Natural killer cell (primary cell): ENCODE results near the gene ALS2. TPM values are rescaled to one million over a fixed set of nuclear protein-coding genes. Genes with fewer than 3 reads are reported as not detected.

Experiments used
- ATAC-seq, 3 donors: fragments of 150-1000 bp in 2 of 3; fragments of 200-7000 bp in 1 of 3; cut with Tn5 transposase; 1 replicate in 1 of 3; 2 replicates in 2 of 3; pipeline ENCODE4 v1.10.0; 2021; ENCODE audit warnings: mild to moderate bottlenecking in 2 of 3, moderate library complexity in 2 of 3
- DNase-seq, 2 donors: peaks; one replicate each; pipeline versions ENCODE4 v3.0.0 to v3.0.0-alpha.2; 2013 to 2021; ENCODE audit warnings: mixed read lengths in 1 of 2
- H3K27ac ChIP-seq: one replicate; pipeline ENCODE4 v1.5.1; 2013; ENCODE audit warnings: mild to moderate bottlenecking, low read length
- H3K27me3 ChIP-seq: one replicate; pipeline ENCODE4 v1.6.1; 2013; ENCODE audit warnings: low read length; ENCODE audit not compliant: control insufficient read depth, insufficient read depth
- H3K36me3 ChIP-seq: one replicate; pipeline ENCODE4 v1.6.1; 2013; ENCODE audit warnings: low read length; ENCODE audit not compliant: control insufficient read depth, insufficient read depth
- H3K4me1 ChIP-seq: one replicate; pipeline ENCODE4 v1.6.1; 2013; ENCODE audit warnings: low read length; ENCODE audit not compliant: control insufficient read depth, insufficient read depth
- H3K4me3 ChIP-seq: one replicate; pipeline ENCODE4 v1.5.1; 2013; ENCODE audit warnings: low read length
- H3K9me3 ChIP-seq: one replicate; pipeline ENCODE4 v1.6.1; 2013; ENCODE audit warnings: low read length; ENCODE audit not compliant: control insufficient read depth, insufficient read depth
- H3K27ac Mint-ChIP-seq, 2 donors: one replicate each; pipeline ENCODE4 v1.8.0; 2022; ENCODE audit warnings: mild to moderate bottlenecking in 2 of 2, mixed read lengths in 2 of 2, moderate library complexity in 1 of 2
- H3K27me3 Mint-ChIP-seq, 2 donors: one replicate each; pipeline ENCODE4 v1.8.0; 2022; ENCODE audit warnings: low read depth in 2 of 2, mixed read lengths in 2 of 2
- H3K36me3 Mint-ChIP-seq: one replicate; pipeline ENCODE4 v1.8.0; 2022; ENCODE audit warnings: mixed read lengths
- H3K4me1 Mint-ChIP-seq, 2 donors: one replicate each; pipeline ENCODE4 v1.8.0; 2022; ENCODE audit warnings: mixed read lengths in 2 of 2
- H3K4me3 Mint-ChIP-seq: one replicate; pipeline ENCODE4 v1.8.0; 2022; ENCODE audit warnings: mild to moderate bottlenecking, moderate library complexity, mixed read lengths
- H3K9me3 Mint-ChIP-seq, 2 donors: one replicate each; pipeline ENCODE4 v1.8.0; 2022; ENCODE audit warnings: mixed read lengths in 2 of 2
- WGBS: methylation state at CpG from one replicate; pipeline ENCODE4 v1.1.7; 2013; ENCODE audit warnings: missing lambda C conversion rate; ENCODE audit not compliant: insufficient coverage; 5-methylcytosine and 5-hydroxymethylcytosine counted together
- intact Hi-C: fragments of 100-400 bp; cut with micrococcal nuclease; formaldehyde crosslinking; loops from one replicate; pipeline ENCODE4 v1.14.2; 2022
- total RNA-seq, 4 donors: library from RNA; stranded (reverse); fragments of 120-200 nt in 1 of 4; gene quantifications; one replicate each; pipeline versions ENCODE4 v1.2.3 to v1.2.4, GENCODE V29; 2013 to 2022
- TF ChIP-seq, protein P1 (sequence below): fragments of 200-600 bp; IDR thresholded peaks from one replicate; pipeline ENCODE4 v1.8.0; 2022; ENCODE audit warnings: antibody characterized with exemption

Gene ALS2
- total RNA-seq, 3 donors from 2014 or later (not counting 1 experiment from before 2014, with no cell fraction given): 15.0 to 28.6 (median 19.1) TPM

GRCh38 chr2:201795607-201796477 lies 15.1 kb upstream of the ALS2 start:
- H3K36me3 ChIP-seq: no peaks in the 10 kb centered on the region
- ATAC-seq (no peak), DNase-seq (no peak)
- intact Hi-C loops: no loop called here
- Mint-ChIP-seq H3K4me3 (no peak overlapping the region), H3K27me3 (peaks cover 13 to 15% of the 10 kb centered on the region in 2 donors), H3K36me3 (no peaks in the 10 kb centered on the region), H3K4me1 (no peaks in the 10 kb centered on the region), H3K27ac (no peak overlapping the region), H3K9me3 (no peaks in the 10 kb centered on the region)
- TF ChIP-seq, protein P1, sequence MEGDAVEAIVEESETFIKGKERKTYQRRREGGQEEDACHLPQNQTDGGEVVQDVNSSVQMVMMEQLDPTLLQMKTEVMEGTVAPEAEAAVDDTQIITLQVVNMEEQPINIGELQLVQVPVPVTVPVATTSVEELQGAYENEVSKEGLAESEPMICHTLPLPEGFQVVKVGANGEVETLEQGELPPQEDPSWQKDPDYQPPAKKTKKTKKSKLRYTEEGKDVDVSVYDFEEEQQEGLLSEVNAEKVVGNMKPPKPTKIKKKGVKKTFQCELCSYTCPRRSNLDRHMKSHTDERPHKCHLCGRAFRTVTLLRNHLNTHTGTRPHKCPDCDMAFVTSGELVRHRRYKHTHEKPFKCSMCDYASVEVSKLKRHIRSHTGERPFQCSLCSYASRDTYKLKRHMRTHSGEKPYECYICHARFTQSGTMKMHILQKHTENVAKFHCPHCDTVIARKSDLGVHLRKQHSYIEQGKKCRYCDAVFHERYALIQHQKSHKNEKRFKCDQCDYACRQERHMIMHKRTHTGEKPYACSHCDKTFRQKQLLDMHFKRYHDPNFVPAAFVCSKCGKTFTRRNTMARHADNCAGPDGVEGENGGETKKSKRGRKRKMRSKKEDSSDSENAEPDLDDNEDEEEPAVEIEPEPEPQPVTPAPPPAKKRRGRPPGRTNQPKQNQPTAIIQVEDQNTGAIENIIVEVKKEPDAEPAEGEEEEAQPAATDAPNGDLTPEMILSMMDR: no peak
- WGBS: 41% methylated on average over 4 of the region's 5 CpGs
- H3K4me1 ChIP-seq: no peaks in the 10 kb centered on the region
- H3K4me3 ChIP-seq: no peak overlapping the region
- peaks cover 4% of the 10 kb centered on the region for H3K27me3 ChIP-seq
- H3K9me3 ChIP-seq: no peaks in the 10 kb centered on the region
- H3K27ac ChIP-seq: no peak overlapping the region

- H3K27ac Mint-ChIP-seq: no peak overlapping the region
- no peaks in the 10 kb centered on the region for H3K36me3 Mint-ChIP-seq
- no peak overlapping the region for H3K4me3 Mint-ChIP-seq
- no peaks in the 10 kb centered on the region for H3K9me3 ChIP-seq
- no peaks in the 10 kb centered on the region for H3K4me1 Mint-ChIP-seq
- DNase-seq (no peak), ATAC-seq (no peak)
- H3K9me3 Mint-ChIP-seq: no peaks in the 10 kb centered on the region
- intact Hi-C loops: no loop called here
- WGBS: 97% methylated on average over 5 of the region's 6 CpGs
- TF ChIP-seq, protein P1: no peak
- H3K36me3 ChIP-seq: no peaks in the 10 kb centered on the region
- peaks cover 13 to 14% of the 10 kb centered on the region in 2 donors for H3K27me3 Mint-ChIP-seq
- H3K27me3 ChIP-seq: peaks cover 4% of the 10 kb centered on the region
- no peaks in the 10 kb centered on the region for H3K4me1 ChIP-seq
- H3K27ac ChIP-seq: no peak overlapping the region
- no peak overlapping the region for H3K4me3 ChIP-seq
These were observed 13.6 kb upstream of the ALS2 start for GRCh38 chr2:201794294-201794693.

DNA sequence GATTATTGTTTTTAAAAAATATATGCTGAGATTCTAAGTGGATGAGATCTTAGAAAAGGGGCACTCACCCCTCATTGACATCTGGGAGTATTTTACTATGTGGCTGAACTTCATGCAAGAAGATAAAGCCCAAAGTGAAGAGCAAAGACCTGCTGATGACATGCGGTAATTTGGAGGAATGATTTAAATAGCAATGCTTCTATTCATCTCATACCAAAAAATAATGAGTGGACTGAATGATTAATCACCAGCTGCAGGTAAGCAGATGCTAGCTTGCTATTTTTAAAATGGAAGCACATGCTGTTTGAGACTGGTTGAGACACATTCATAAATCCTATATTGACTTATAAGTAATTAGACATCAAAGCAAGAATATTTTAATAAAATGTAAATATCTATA lies 12.9 kb upstream of the ALS2 start:
- Mint-ChIP-seq H3K4me1 (no peaks in the 10 kb centered on the region), H3K4me3 (no peak overlapping the region), H3K9me3 (no peaks in the 10 kb centered on the region), H3K27me3 (peaks cover 10 to 14% of the 10 kb centered on the region in 2 donors), H3K36me3 (no peaks in the 10 kb centered on the region), H3K27ac (no peak overlapping the region)
- WGBS: no CpG with 5 or more reads among the region's 1 CpG
- intact Hi-C loops: no loop called here
- H3K9me3 ChIP-seq: no peaks in the 10 kb centered on the region
- no peak overlapping the region for H3K27ac ChIP-seq
- peaks cover 4% of the 10 kb centered on the region for H3K27me3 ChIP-seq
- DNase-seq: no peak
- ATAC-seq: no peak
- TF ChIP-seq, protein P1: no peak
- H3K36me3 ChIP-seq: no peaks in the 10 kb centered on the region
- no peaks in the 10 kb centered on the region for H3K4me1 ChIP-seq
- no peak overlapping the region for H3K4me3 ChIP-seq
